CD14-positive monocyte (primary cell): ENCODE measurements around the gene UST. TPM values are rescaled to one million over a fixed set of nuclear protein-coding genes. Genes with fewer than 3 reads are reported as not detected.

Experiments used
- DNase-seq, 3 donors: peaks; one replicate each; pipeline ENCODE4 v3.0.0-alpha.2; 2011 to 2022
- H2AFZ ChIP-seq: 2 replicates; pipeline ENCODE4 v1.6.0; 2012; ENCODE audit warnings: mild to moderate bottlenecking, low read depth, low read length, inconsistent platforms; ENCODE audit not compliant: insufficient read depth, poor library complexity, severe bottlenecking
- H3K27ac ChIP-seq, 2 donors: 1 replicate in 1 of 2; 2 replicates in 1 of 2; pipeline ENCODE4 v1.5.1; 2012 to 2013; ENCODE audit warnings: low read length in 2 of 2, control low read depth in 1 of 2, inconsistent platforms in 1 of 2, low read depth in 1 of 2, mild to moderate bottlenecking in 1 of 2
- H3K27me3 ChIP-seq, 2 donors: one replicate each; pipeline versions ENCODE4 v1.6.0 to v1.6.1; 2011 to 2013; ENCODE audit warnings: low read length in 2 of 2; ENCODE audit not compliant: control insufficient read depth in 2 of 2, insufficient read depth in 2 of 2
- H3K36me3 ChIP-seq, 2 donors: replicated peaks in 1 of 2; 1 replicate in 1 of 2; 2 replicates in 1 of 2; pipeline versions ENCODE4 v1.5.1 to v1.6.1; 2012 to 2013; ENCODE audit warnings: low read length in 2 of 2, control low read depth in 1 of 2, inconsistent platforms in 1 of 2, mild to moderate bottlenecking in 1 of 2; ENCODE audit not compliant: insufficient read depth in 2 of 2, control insufficient read depth in 1 of 2
- H3K4me1 ChIP-seq, 2 donors: 1 replicate in 1 of 2; 2 replicates in 1 of 2; pipeline versions ENCODE4 v1.5.1 to v1.6.1; 2012 to 2013; ENCODE audit warnings: low read length in 2 of 2, control low read depth in 1 of 2, inconsistent platforms in 1 of 2, mild to moderate bottlenecking in 1 of 2, moderate library complexity in 1 of 2; ENCODE audit not compliant: insufficient read depth in 2 of 2, control insufficient read depth in 1 of 2
- H3K4me2 ChIP-seq: replicated peaks from 2 replicates; pipeline ENCODE3; 2012; ENCODE audit warnings: low read length, moderate library complexity, mild to moderate bottlenecking; ENCODE audit not compliant: poor library complexity, severe bottlenecking; ENCODE audit errors: extremely low read depth
- H3K4me3 ChIP-seq, 3 experiments: fragments of 200-600 bp in 1 of 3; sonication (generic) in 1 of 3; replicated peaks in 1 of 3; 1 replicate in 2 of 3; 2 replicates in 1 of 3; pipeline ENCODE4 v1.5.1; 2011 to 2013; ENCODE audit warnings: low read length in 3 of 3, mild to moderate bottlenecking in 3 of 3, control low read depth in 2 of 3, low read depth in 2 of 3, inconsistent platforms in 1 of 3, moderate library complexity in 1 of 3
- H3K79me2 ChIP-seq: 2 replicates; pipeline ENCODE4 v1.6.0; 2012; ENCODE audit warnings: mild to moderate bottlenecking, control low read depth, inconsistent platforms, low read length, moderate library complexity; ENCODE audit not compliant: insufficient read depth
- H3K9ac ChIP-seq: 2 replicates; pipeline ENCODE4 v1.6.0; 2017; ENCODE audit warnings: low read length, mild to moderate bottlenecking; ENCODE audit not compliant: insufficient read depth, poor library complexity, severe bottlenecking
- H3K9me3 ChIP-seq, 2 donors: replicated peaks in 1 of 2; 1 replicate in 1 of 2; 2 replicates in 1 of 2; pipeline versions ENCODE4 v1.5.1 to v1.6.1; 2012 to 2013; ENCODE audit warnings: low read length in 2 of 2, control low read depth in 1 of 2; ENCODE audit not compliant: control insufficient read depth in 1 of 2, insufficient read depth in 1 of 2
- H4K20me1 ChIP-seq: 2 replicates; pipeline ENCODE4 v1.6.0; 2012; ENCODE audit warnings: mild to moderate bottlenecking, low read length, control low read depth, moderate library complexity; ENCODE audit not compliant: insufficient read depth
- H3K27ac Mint-ChIP-seq, 7 donors: one replicate each; pipeline ENCODE4 v1.8.0; 2020; ENCODE audit warnings: mild to moderate bottlenecking in 7 of 7, mixed read lengths in 7 of 7, moderate library complexity in 6 of 7, inconsistent platforms in 2 of 7
- H3K27me3 Mint-ChIP-seq, 3 donors: one replicate each; pipeline ENCODE4 v1.8.0; 2021 to 2022; ENCODE audit warnings: low read depth in 3 of 3, mild to moderate bottlenecking in 3 of 3, mixed read lengths in 3 of 3, moderate library complexity in 3 of 3, inconsistent platforms in 1 of 3
- H3K36me3 Mint-ChIP-seq, 2 donors: one replicate each; pipeline ENCODE4 v1.8.0; 2020; ENCODE audit warnings: mixed read lengths in 2 of 2, inconsistent platforms in 1 of 2, mild to moderate bottlenecking in 1 of 2
- H3K4me1 Mint-ChIP-seq: one replicate; pipeline ENCODE4 v1.8.0; 2020; ENCODE audit warnings: mild to moderate bottlenecking, mixed read lengths
- H3K4me3 Mint-ChIP-seq, 2 donors: one replicate each; pipeline ENCODE4 v1.8.0; 2020; ENCODE audit warnings: mild to moderate bottlenecking in 2 of 2, mixed read lengths in 2 of 2, moderate library complexity in 1 of 2
- H3K9me3 Mint-ChIP-seq, 7 donors: one replicate each; pipeline ENCODE4 v1.8.0; 2020 to 2022; ENCODE audit warnings: mixed read lengths in 7 of 7, mild to moderate bottlenecking in 6 of 7, moderate library complexity in 6 of 7, inconsistent platforms in 2 of 7
- CTCF ChIP-seq: fragments of 200-600 bp; IDR thresholded peaks from one replicate; pipeline ENCODE4 v1.8.0; 2022; ENCODE audit warnings: antibody characterized with exemption, mild to moderate bottlenecking
- WGBS: methylation state at CpG from one replicate; pipeline ENCODE4 v1.1.5; 2013; ENCODE audit warnings: missing lambda C conversion rate; ENCODE audit not compliant: insufficient coverage; 5-methylcytosine and 5-hydroxymethylcytosine counted together
- intact Hi-C, 2 donors: fragments of 100-400 bp; cut with micrococcal nuclease; formaldehyde crosslinking; loops; one replicate each; pipeline versions ENCODE4 v1.15.0 to v1.15.1; 2023
- polyA plus RNA-seq, 3 donors: library from polyadenylated mRNA; depleted of rRNA in 1 of 3; unstranded in 2 of 3; stranded (reverse) in 1 of 3; fragments of 300-500 nt in 2 of 3; fragments of >200 nt in 1 of 3; fragmentation: Illumina TruSeq in 2 of 3; gene quantifications; 1 replicate in 2 of 3; 2 replicates in 1 of 3; pipeline ENCODE4 v1.2.3, GENCODE V29; 2012 to 2021

Gene UST
- polyA plus RNA-seq, 3 donors: 0.33 to 0.53 (median 0.48) TPM

- Mint-ChIP-seq H3K27ac (no peak overlapping the region), H3K4me1 (peaks cover 7% of the 10 kb centered on the region), H3K4me3 (no peak overlapping the region), H3K36me3 (no peaks in the 10 kb centered on the region), H3K9me3 (no peaks in the 10 kb centered on the region), H3K27me3 (peaks cover 0 to 2% (median 2%) of the 10 kb centered on the region in 3 donors)
- Histone ChIP-seq H4K20me1 (no peaks in the 10 kb centered on the region), H3K36me3 (no peaks in the 10 kb centered on the region), H2AFZ (no peak overlapping the region), H3K4me2 (no peak overlapping the region), H3K4me1 (no peaks in the 10 kb centered on the region), H3K9ac (no peak overlapping the region), H3K27me3 (no peaks in the 10 kb centered on the region), H3K27ac (no peak overlapping the region), H3K4me3 (no peak overlapping the region), H3K9me3 (no peaks in the 10 kb centered on the region), H3K79me2 (no peaks in the 10 kb centered on the region)
- TF ChIP-seq CTCF: no peak
- intact Hi-C loops: no loop called here
- 100% methylated on average over 1 of the region's 6 CpGs for WGBS
- no peak for DNase-seq
These were observed 299.5 kb downstream of the UST start for GRCh38 chr6:149046164-149046821.

- no peak overlapping the region for H2AFZ ChIP-seq
- H3K4me1 Mint-ChIP-seq: peaks cover 7% of the 10 kb centered on the region
- no peaks in the 10 kb centered on the region for H3K36me3 ChIP-seq
- H3K27me3 ChIP-seq: no peaks in the 10 kb centered on the region
- no CpG with 5 or more reads among the region's 3 CpGs for WGBS
- no peaks in the 10 kb centered on the region for H3K9me3 Mint-ChIP-seq
- TF ChIP-seq CTCF: no peak
- no peaks in the 10 kb centered on the region for H3K4me1 ChIP-seq
- no peak overlapping the region for H3K9ac ChIP-seq
- H3K79me2 ChIP-seq: no peaks in the 10 kb centered on the region
- H3K9me3 ChIP-seq: no peaks in the 10 kb centered on the region
- intact Hi-C loops: no loop called here
- no peak overlapping the region for H3K27ac Mint-ChIP-seq
- no peaks in the 10 kb centered on the region for H4K20me1 ChIP-seq
- H3K36me3 Mint-ChIP-seq: no peaks in the 10 kb centered on the region
- H3K4me2 ChIP-seq: no peak overlapping the region
- H3K27ac ChIP-seq: no peak overlapping the region
- no peak for DNase-seq
- H3K4me3 ChIP-seq: no peak overlapping the region
- no peak overlapping the region for H3K4me3 Mint-ChIP-seq
- peaks cover 0 to 2% (median 0%) of the 10 kb centered on the region in 3 donors for H3K27me3 Mint-ChIP-seq
These were observed 300.0 kb downstream of the UST start for GRCh38 chr6:149046822-149047246.
